ENCODE data around the gene SRD5A3. TPM values are rescaled to one million over a fixed set of nuclear protein-coding genes. Genes with fewer than 3 reads are reported as not detected.

The SRD5A3 gene
- total and polyA plus RNA-seq, 2 donors: 13.0 to 14.4 TPM

GRCh38 chr4:55395218-55395528 lies 49.1 kb downstream of the SRD5A3 start:
- peaks cover 22 to 23% of the 10 kb centered on the region in 2 donors for H3K4me1 ChIP-seq (ENCODE audit: control insufficient read depth in 2 of 2, insufficient read depth in 2 of 2, low read length in 2 of 2)
- H3K4me3 ChIP-seq (ENCODE audit: low read length in 2 of 2): peak overlapping the region; percentile 77 to 82
- peak overlapping the region; percentile 90 to 91 for H3K27ac ChIP-seq (ENCODE audit: low read depth in 1 of 2, low read length in 1 of 2)
- 1% methylated on average over 4 of the region's 4 CpGs for WGBS
- no peaks in the 10 kb centered on the region for H3K9me3 ChIP-seq (ENCODE audit: control insufficient read depth in 2 of 2, insufficient read depth in 1 of 2, low read length in 1 of 2)
- peaks cover 0 to 3% of the 10 kb centered on the region in 2 donors for H3K36me3 ChIP-seq (ENCODE audit: control insufficient read depth in 2 of 2, insufficient read depth in 2 of 2, low read length in 1 of 2)
- H3K27me3 ChIP-seq (ENCODE audit: control insufficient read depth in 2 of 2, insufficient read depth in 1 of 2, low read length in 1 of 2): no peaks in the 10 kb centered on the region
- DNase-seq (ENCODE audit: low read depth in 6 of 9, low spot score in 9 of 9): no peak

- Histone ChIP-seq H3K36me3 (ENCODE audit: control insufficient read depth in 2 of 2, insufficient read depth in 2 of 2, low read length in 1 of 2) (peaks cover 0 to 6% of the 10 kb centered on the region in 2 donors), H3K4me1 (ENCODE audit: control insufficient read depth in 2 of 2, insufficient read depth in 2 of 2, low read length in 2 of 2) (peaks cover 22 to 23% of the 10 kb centered on the region in 2 donors), H3K9me3 (ENCODE audit: control insufficient read depth in 2 of 2, insufficient read depth in 1 of 2, low read length in 1 of 2) (no peaks in the 10 kb centered on the region), H3K27ac (ENCODE audit: low read depth in 1 of 2, low read length in 1 of 2) (peak within 1 kb of the TSS; percentile 90 to 91), H3K27me3 (ENCODE audit: control insufficient read depth in 2 of 2, insufficient read depth in 1 of 2, low read length in 1 of 2) (no peaks in the 10 kb centered on the region), H3K4me3 (ENCODE audit: low read length in 2 of 2) (peak within 1 kb of the TSS; percentile 77 to 82)
- under 1% methylated on average over 95 of the region's 95 CpGs for WGBS
- peak in 8 of 9 donors; percentile 56 to 91 (median 84) for DNase-seq (ENCODE audit: low read depth in 6 of 9, low spot score in 9 of 9)
Observed at GRCh38 chr4:55395529-55396307, 49.7 kb downstream of the SRD5A3 start, which contains the start of gene TMEM165. Gene TMEM165, plus strand, starts transcription at chr4:55395957. Its CDS starts 233 bp downstream, at chr4:55396190.

GRCh38 chr4:55396308-55397125 lies 50.5 kb downstream of the SRD5A3 start:
- Histone ChIP-seq H3K27me3 (ENCODE audit: control insufficient read depth in 2 of 2, insufficient read depth in 1 of 2, low read length in 1 of 2) (no peaks in the 10 kb centered on the region), H3K27ac (ENCODE audit: low read depth in 1 of 2, low read length in 1 of 2) (peak overlapping the region; percentile 90 to 91), H3K36me3 (ENCODE audit: control insufficient read depth in 2 of 2, insufficient read depth in 2 of 2, low read length in 1 of 2) (peaks cover 0 to 11% of the 10 kb centered on the region in 2 donors), H3K9me3 (ENCODE audit: control insufficient read depth in 2 of 2, insufficient read depth in 1 of 2, low read length in 1 of 2) (no peaks in the 10 kb centered on the region), H3K4me3 (ENCODE audit: low read length in 2 of 2) (peak overlapping the region; percentile 77 to 82), H3K4me1 (ENCODE audit: control insufficient read depth in 2 of 2, insufficient read depth in 2 of 2, low read length in 2 of 2) (peaks cover 22 to 23% of the 10 kb centered on the region in 2 donors)
- DNase-seq (ENCODE audit: low read depth in 6 of 9, low spot score in 9 of 9): peak in 4 of 9 donors; percentile 25 to 59 (median 30)
- WGBS: 1% methylated on average over 41 of the region's 41 CpGs

GRCh38 chr4:55397126-55397436 lies 51.0 kb downstream of the SRD5A3 start:
- Histone ChIP-seq H3K4me3 (ENCODE audit: low read length in 2 of 2) (peak overlapping the region; percentile 77 to 82), H3K36me3 (ENCODE audit: control insufficient read depth in 2 of 2, insufficient read depth in 2 of 2, low read length in 1 of 2) (peaks cover 0 to 12% of the 10 kb centered on the region in 2 donors), H3K27me3 (ENCODE audit: control insufficient read depth in 2 of 2, insufficient read depth in 1 of 2, low read length in 1 of 2) (no peaks in the 10 kb centered on the region), H3K9me3 (ENCODE audit: control insufficient read depth in 2 of 2, insufficient read depth in 1 of 2, low read length in 1 of 2) (no peaks in the 10 kb centered on the region), H3K4me1 (ENCODE audit: control insufficient read depth in 2 of 2, insufficient read depth in 2 of 2, low read length in 2 of 2) (peaks cover 22 to 23% of the 10 kb centered on the region in 2 donors), H3K27ac (ENCODE audit: low read depth in 1 of 2, low read length in 1 of 2) (peak overlapping the region in 1 of 2 donors; percentile 36)
- WGBS: 47% methylated on average over 7 of the region's 7 CpGs
- peak in 1 of 9 donors; percentile 22 for DNase-seq (ENCODE audit: low read depth in 6 of 9, low spot score in 9 of 9)

- peak overlapping the region; percentile 25 to 52 for H3K27ac ChIP-seq (ENCODE audit: low read depth in 1 of 2, low read length in 1 of 2)
- H3K9me3 ChIP-seq (ENCODE audit: control insufficient read depth in 2 of 2, insufficient read depth in 1 of 2, low read length in 1 of 2): no peaks in the 10 kb centered on the region
- H3K4me3 ChIP-seq (ENCODE audit: low read length in 2 of 2): peak overlapping the region; percentile 77 to 82
- no peaks in the 10 kb centered on the region for H3K27me3 ChIP-seq (ENCODE audit: control insufficient read depth in 2 of 2, insufficient read depth in 1 of 2, low read length in 1 of 2)
- WGBS: 73% methylated on average over 15 of the region's 15 CpGs
- H3K36me3 ChIP-seq (ENCODE audit: control insufficient read depth in 2 of 2, insufficient read depth in 2 of 2, low read length in 1 of 2): peaks cover 0 to 12% of the 10 kb centered on the region in 2 donors
- DNase-seq (ENCODE audit: low read depth in 6 of 9, low spot score in 9 of 9): peak in 1 of 9 donors; percentile 23
- H3K4me1 ChIP-seq (ENCODE audit: control insufficient read depth in 2 of 2, insufficient read depth in 2 of 2, low read length in 2 of 2): peaks cover 22 to 23% of the 10 kb centered on the region in 2 donors
Observed at GRCh38 chr4:55397520-55398321, 51.7 kb downstream of the SRD5A3 start.

GRCh38 chr4:55398461-55398860 lies 52.4 kb downstream of the SRD5A3 start:
- no peaks in the 10 kb centered on the region for H3K9me3 ChIP-seq (ENCODE audit: control insufficient read depth in 2 of 2, insufficient read depth in 1 of 2, low read length in 1 of 2)
- peaks cover 22 to 23% of the 10 kb centered on the region in 2 donors for H3K4me1 ChIP-seq (ENCODE audit: control insufficient read depth in 2 of 2, insufficient read depth in 2 of 2, low read length in 2 of 2)
- DNase-seq (ENCODE audit: low read depth in 6 of 9, low spot score in 9 of 9): peak in 1 of 9 donors; percentile 26
- H3K27me3 ChIP-seq (ENCODE audit: control insufficient read depth in 2 of 2, insufficient read depth in 1 of 2, low read length in 1 of 2): no peaks in the 10 kb centered on the region
- H3K4me3 ChIP-seq (ENCODE audit: low read length in 2 of 2): peak overlapping the region in 1 of 2 donors; percentile 11
- WGBS: 75% methylated on average over 1 of the region's 1 CpG
- peak overlapping the region in 1 of 2 donors; percentile 6 for H3K27ac ChIP-seq (ENCODE audit: low read depth in 1 of 2, low read length in 1 of 2)
- H3K36me3 ChIP-seq (ENCODE audit: control insufficient read depth in 2 of 2, insufficient read depth in 2 of 2, low read length in 1 of 2): peaks cover 0 to 15% of the 10 kb centered on the region in 2 donors

- H3K4me1 ChIP-seq (ENCODE audit: control insufficient read depth in 2 of 2, insufficient read depth in 2 of 2, low read length in 2 of 2): peaks cover 22 to 23% of the 10 kb centered on the region in 2 donors
- WGBS: 76% methylated on average over 3 of the region's 3 CpGs
- no peak for DNase-seq (ENCODE audit: low read depth in 6 of 9, low spot score in 9 of 9)
Observed at GRCh38 chr4:55398966-55399365, 52.9 kb downstream of the SRD5A3 start.

GRCh38 chr4:55399581-55399980 lies 53.5 kb downstream of the SRD5A3 start:
- Histone ChIP-seq H3K4me3 (ENCODE audit: low read length in 2 of 2) (no peak overlapping the region), H3K27me3 (ENCODE audit: control insufficient read depth in 2 of 2, insufficient read depth in 1 of 2, low read length in 1 of 2) (no peaks in the 10 kb centered on the region), H3K27ac (ENCODE audit: low read depth in 1 of 2, low read length in 1 of 2) (no peak overlapping the region), H3K36me3 (ENCODE audit: control insufficient read depth in 2 of 2, insufficient read depth in 2 of 2, low read length in 1 of 2) (peaks cover 0 to 23% of the 10 kb centered on the region in 2 donors), H3K9me3 (ENCODE audit: control insufficient read depth in 2 of 2, insufficient read depth in 1 of 2, low read length in 1 of 2) (no peaks in the 10 kb centered on the region), H3K4me1 (ENCODE audit: control insufficient read depth in 2 of 2, insufficient read depth in 2 of 2, low read length in 2 of 2) (peaks cover 22 to 23% of the 10 kb centered on the region in 2 donors)
- DNase-seq (ENCODE audit: low read depth in 6 of 9, low spot score in 9 of 9): no peak
- WGBS: 100% methylated on average over 1 of the region's 1 CpG

More at GRCh38 chr4:55398966-55399365, 52.9 kb downstream of the SRD5A3 start:
- peaks cover 0 to 19% of the 10 kb centered on the region in 2 donors for H3K36me3 ChIP-seq (ENCODE audit: control insufficient read depth in 2 of 2, insufficient read depth in 2 of 2, low read length in 1 of 2)
- H3K9me3 ChIP-seq (ENCODE audit: control insufficient read depth in 2 of 2, insufficient read depth in 1 of 2, low read length in 1 of 2): no peaks in the 10 kb centered on the region
- H3K27ac ChIP-seq (ENCODE audit: low read depth in 1 of 2, low read length in 1 of 2): peak overlapping the region in 1 of 2 donors; percentile 18
- H3K27me3 ChIP-seq (ENCODE audit: control insufficient read depth in 2 of 2, insufficient read depth in 1 of 2, low read length in 1 of 2): no peaks in the 10 kb centered on the region
- peak overlapping the region in 1 of 2 donors; percentile 7 for H3K4me3 ChIP-seq (ENCODE audit: low read length in 2 of 2)
